ENCODE results near the gene YIPF4.
"Not testable (repeated sequence)": the region's sequence is repeated elsewhere in the genome, so short reads cannot be mapped to it uniquely, and the experiment has no call there.

Gene YIPF4

DNA sequence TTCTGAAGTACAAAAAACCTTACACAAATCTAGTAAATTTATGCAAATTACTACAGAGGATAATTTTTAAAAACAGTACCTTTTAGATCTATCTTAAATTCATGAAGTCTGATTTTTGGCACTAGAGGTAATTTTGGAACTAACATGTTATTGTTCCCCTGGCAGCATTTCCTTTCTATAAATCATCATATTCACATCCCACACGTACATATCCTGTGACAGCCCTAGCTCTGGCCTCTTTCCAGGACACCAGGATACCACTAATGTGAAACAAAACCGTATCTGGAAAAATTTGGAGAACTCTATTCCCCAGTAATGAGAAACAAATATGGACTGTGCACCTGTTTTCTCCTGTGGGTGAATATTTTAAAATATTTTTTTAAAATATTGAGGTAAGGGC is 65.1 kb downstream of the YIPF4 start:
- H4K20me1 ChIP-seq (ENCODE audit: low read depth, low read length), result no peaks in the 10 kb centered on the region
- no peak overlapping the region for H2AFZ ChIP-seq (ENCODE audit: low read depth, low read length, severe bottlenecking)
- no peak overlapping the region for H3K4me3 ChIP-seq (ENCODE audit: insufficient read depth, low read length, poor library complexity, severe bottlenecking)
- H3K36me3 ChIP-seq (ENCODE audit: low read length), result no peaks in the 10 kb centered on the region
- H3K9me2 ChIP-seq (replicated peaks; ENCODE audit: insufficient read depth, low read length), result no peaks in the 10 kb centered on the region
- no peaks in the 10 kb centered on the region for H3K79me2 ChIP-seq (ENCODE audit: insufficient read depth, low read length)
- no peaks in the 10 kb centered on the region for H3K27me3 ChIP-seq (ENCODE audit: low read length)
- no peaks in the 10 kb centered on the region for H3K9me3 ChIP-seq (ENCODE audit: insufficient read depth, low read length)
- no peak overlapping the region for H3K9ac ChIP-seq (ENCODE audit: low read length)
- no peak overlapping the region for H3K4me2 ChIP-seq (ENCODE audit: low read depth, low read length, poor library complexity, severe bottlenecking)
- H3F3A ChIP-seq (ENCODE audit: insufficient read depth), result no peaks in the 10 kb centered on the region
- no peak overlapping the region for H3K27ac ChIP-seq (ENCODE audit: low read depth, low read length)
- TF ChIP-seq, protein P1, sequence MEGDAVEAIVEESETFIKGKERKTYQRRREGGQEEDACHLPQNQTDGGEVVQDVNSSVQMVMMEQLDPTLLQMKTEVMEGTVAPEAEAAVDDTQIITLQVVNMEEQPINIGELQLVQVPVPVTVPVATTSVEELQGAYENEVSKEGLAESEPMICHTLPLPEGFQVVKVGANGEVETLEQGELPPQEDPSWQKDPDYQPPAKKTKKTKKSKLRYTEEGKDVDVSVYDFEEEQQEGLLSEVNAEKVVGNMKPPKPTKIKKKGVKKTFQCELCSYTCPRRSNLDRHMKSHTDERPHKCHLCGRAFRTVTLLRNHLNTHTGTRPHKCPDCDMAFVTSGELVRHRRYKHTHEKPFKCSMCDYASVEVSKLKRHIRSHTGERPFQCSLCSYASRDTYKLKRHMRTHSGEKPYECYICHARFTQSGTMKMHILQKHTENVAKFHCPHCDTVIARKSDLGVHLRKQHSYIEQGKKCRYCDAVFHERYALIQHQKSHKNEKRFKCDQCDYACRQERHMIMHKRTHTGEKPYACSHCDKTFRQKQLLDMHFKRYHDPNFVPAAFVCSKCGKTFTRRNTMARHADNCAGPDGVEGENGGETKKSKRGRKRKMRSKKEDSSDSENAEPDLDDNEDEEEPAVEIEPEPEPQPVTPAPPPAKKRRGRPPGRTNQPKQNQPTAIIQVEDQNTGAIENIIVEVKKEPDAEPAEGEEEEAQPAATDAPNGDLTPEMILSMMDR (IDR thresholded peaks at IDR 0.05; ENCODE audit: insufficient read depth, low read length, poor library complexity, severe bottlenecking), result no peak
- TF ChIP-seq EZH2phosphoT487 (conservative IDR thresholded peaks at IDR 0.05; ENCODE audit: low read length), result no peak

DNA sequence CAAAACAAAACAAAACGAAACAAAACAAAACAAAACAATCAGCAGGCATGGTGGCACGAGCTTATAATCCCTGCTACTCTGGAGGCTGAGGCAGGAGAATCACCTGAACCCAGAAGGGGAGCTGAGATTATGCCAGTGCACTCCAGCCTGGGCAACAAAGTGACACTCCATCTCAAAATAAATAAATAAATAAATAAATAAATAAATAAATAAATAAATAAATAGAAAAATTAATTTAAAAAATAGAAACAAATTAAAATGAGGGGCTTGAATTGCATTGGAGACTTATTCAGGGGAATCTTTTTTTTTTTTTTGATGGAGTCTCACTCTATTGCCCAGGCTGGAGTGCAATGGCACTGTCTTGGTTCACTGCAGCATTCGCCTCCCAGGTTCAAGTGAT is 73.1 kb downstream of the YIPF4 start:
- not testable (repeated sequence) for H3K27ac ChIP-seq (ENCODE audit: low read depth, low read length); H3K9ac ChIP-seq (ENCODE audit: low read length)

DNA sequence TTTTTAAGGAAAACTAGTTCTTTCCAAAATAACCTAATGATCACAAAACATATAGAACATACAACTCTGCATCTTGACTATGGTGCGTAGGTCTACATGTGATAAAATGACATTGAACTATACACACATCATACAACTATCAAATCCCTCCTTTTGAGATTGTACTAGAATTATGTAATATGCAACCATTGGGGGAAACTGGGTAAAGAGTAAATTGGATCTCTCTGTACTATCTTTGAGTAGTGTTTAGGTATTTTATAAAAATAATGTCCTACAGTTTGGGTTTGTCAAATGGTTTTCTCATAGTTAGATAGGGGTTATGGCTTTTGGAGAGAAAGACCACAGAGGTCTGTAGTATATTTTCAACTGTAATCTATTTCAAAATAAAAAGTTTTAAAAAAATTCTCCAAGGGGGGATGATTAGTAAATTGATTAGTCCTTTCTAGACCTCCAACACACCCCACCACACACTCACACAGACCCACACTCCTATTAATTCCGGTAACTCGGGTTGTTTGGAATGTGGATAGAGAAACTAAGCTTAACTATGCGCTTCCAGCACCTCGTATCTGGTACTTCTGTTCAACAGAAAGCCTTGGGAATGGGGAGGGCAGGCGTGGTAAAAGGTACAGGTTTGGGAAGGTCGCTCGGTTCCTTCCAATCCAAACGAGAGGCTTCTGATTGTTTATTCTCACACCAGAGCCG is 78.4 kb downstream of the YIPF4 start:
- Histone ChIP-seq H3K9me2 (replicated peaks; ENCODE audit: insufficient read depth, low read length) (no peaks in the 10 kb centered on the region), H3K9me3 (ENCODE audit: insufficient read depth, low read length) (no peaks in the 10 kb centered on the region), H3K4me3 (ENCODE audit: insufficient read depth, low read length, poor library complexity, severe bottlenecking) (peak overlapping the region; percentile 99), H2AFZ (ENCODE audit: low read depth, low read length, severe bottlenecking) (peak overlapping the region; percentile 76), H3K27ac (ENCODE audit: low read depth, low read length) (peak overlapping the region; percentile 82), H3K79me2 (ENCODE audit: insufficient read depth, low read length) (peaks cover 39% of the 10 kb centered on the region), H3K9ac (ENCODE audit: low read length) (peak overlapping the region; percentile 100), H3F3A (ENCODE audit: insufficient read depth) (peaks cover 12% of the 10 kb centered on the region), H3K4me2 (ENCODE audit: low read depth, low read length, poor library complexity, severe bottlenecking) (peak overlapping the region; percentile 77), H3K36me3 (ENCODE audit: low read length) (0 out of 2 replicates have a peak, but pooled peaks cover 7% of the 10 kb centered on the region), H3K27me3 (ENCODE audit: low read length) (no peaks in the 10 kb centered on the region), H4K20me1 (ENCODE audit: low read depth, low read length) (peaks cover 19% of the 10 kb centered on the region; the same call in 1 of the 2 replicates)
- TF ChIP-seq, protein P1 (IDR thresholded peaks at IDR 0.05; ENCODE audit: insufficient read depth, low read length, poor library complexity, severe bottlenecking), result no peak
- no peak for TF ChIP-seq EZH2phosphoT487 (conservative IDR thresholded peaks at IDR 0.05; ENCODE audit: low read length)

More for the DNA sequence above, 73.1 kb downstream of the YIPF4 start:
- H3K27me3 ChIP-seq (ENCODE audit: low read length); H3K9me3 ChIP-seq (ENCODE audit: insufficient read depth, low read length); H3K79me2 ChIP-seq (ENCODE audit: insufficient read depth, low read length); H3K9me2 ChIP-seq (replicated peaks; ENCODE audit: insufficient read depth, low read length); H4K20me1 ChIP-seq (ENCODE audit: low read depth, low read length); H3K36me3 ChIP-seq (ENCODE audit: low read length); H2AFZ ChIP-seq (ENCODE audit: low read depth, low read length, severe bottlenecking); H3K4me2 ChIP-seq (ENCODE audit: low read depth, low read length, poor library complexity, severe bottlenecking); H3K4me3 ChIP-seq (ENCODE audit: insufficient read depth, low read length, poor library complexity, severe bottlenecking); H3F3A ChIP-seq (ENCODE audit: insufficient read depth): not testable (repeated sequence)

DNA sequence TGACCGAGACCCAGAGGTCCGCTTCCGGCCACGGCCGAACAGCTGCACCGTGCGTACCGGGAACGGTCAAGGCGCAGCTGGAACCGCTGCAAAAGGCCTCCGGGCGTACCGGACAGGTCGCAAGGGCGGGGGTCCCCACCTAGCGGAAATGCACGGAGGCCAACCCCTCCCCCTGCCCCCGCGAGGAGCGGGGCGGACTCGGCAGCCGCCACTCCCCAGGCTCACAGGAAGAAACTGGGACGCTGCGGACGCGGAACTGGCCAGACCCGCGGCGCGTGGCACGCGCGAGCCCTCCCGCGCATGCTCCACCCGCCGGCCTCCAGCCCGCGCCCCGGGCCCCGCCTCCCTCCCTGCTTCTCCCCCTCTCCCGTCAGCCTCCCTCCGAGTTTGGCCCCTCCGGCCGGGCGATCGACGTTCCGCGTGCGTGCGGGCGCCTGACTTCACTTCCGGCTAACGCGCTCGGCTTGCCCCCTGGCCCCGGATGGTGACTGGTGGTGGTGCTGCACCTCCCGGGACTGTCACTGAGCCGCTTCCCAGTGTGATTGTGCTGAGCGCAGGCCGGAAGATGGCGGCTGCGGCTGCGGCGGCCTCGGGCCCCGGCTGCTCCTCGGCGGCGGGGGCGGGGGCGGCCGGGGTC is 79.1 kb downstream of the YIPF4 start, which contains the start of gene BIRC6:
Gene BIRC6 (plus strand): TSS at position 343 of the 637 bp plus-strand sequence. CDS start 139 bp downstream, at position 482.
- Histone ChIP-seq H3K9me3 (ENCODE audit: insufficient read depth, low read length) (no peaks in the 10 kb centered on the region), H3K4me2 (ENCODE audit: low read depth, low read length, poor library complexity, severe bottlenecking) (peak within 1 kb of the TSS; percentile 77), H3K9ac (ENCODE audit: low read length) (peak within 1 kb of the TSS; percentile 100), H3K79me2 (ENCODE audit: insufficient read depth, low read length) (peaks cover 46% of the 10 kb centered on the region), H3K4me3 (ENCODE audit: insufficient read depth, low read length, poor library complexity, severe bottlenecking) (peak within 1 kb of the TSS; percentile 99), H3K27me3 (ENCODE audit: low read length) (no peaks in the 10 kb centered on the region), H3K36me3 (ENCODE audit: low read length) (0 out of 2 replicates have a peak, but pooled peaks cover 12% of the 10 kb centered on the region), H4K20me1 (ENCODE audit: low read depth, low read length) (peaks cover 21% of the 10 kb centered on the region; the same call in 1 of the 2 replicates), H3F3A (ENCODE audit: insufficient read depth) (peaks cover 12% of the 10 kb centered on the region), H3K27ac (ENCODE audit: low read depth, low read length) (peak within 1 kb of the TSS; percentile 82), H2AFZ (ENCODE audit: low read depth, low read length, severe bottlenecking) (peak within 1 kb of the TSS; percentile 93), H3K9me2 (replicated peaks; ENCODE audit: insufficient read depth, low read length) (no peaks in the 10 kb centered on the region)
- no peak for TF ChIP-seq EZH2phosphoT487 (conservative IDR thresholded peaks at IDR 0.05; ENCODE audit: low read length)
- TF ChIP-seq, protein P1 (IDR thresholded peaks at IDR 0.05; ENCODE audit: insufficient read depth, low read length, poor library complexity, severe bottlenecking), result no peak

All from SU-DHL-6 (cell line).